Body of pancreas (tissue), 4 donors: ENCODE results near the gene SH2D3C.

Source experiments
- POLR2A ChIP-seq, 3 donors: fragments of 450-650 bp; IDR thresholded peaks; one replicate each; pipeline ENCODE4 v1.6.1; 2016; ENCODE audit warnings: antibody characterized with exemption in 3 of 3, mild to moderate bottlenecking in 2 of 3
- TF ChIP-seq, protein P1 (sequence below), 7 experiments: fragments of 450-650 bp in 4 of 7; fragments of 200-600 bp in 3 of 7; sonication (generic) in 3 of 7; IDR thresholded peaks; one replicate each; pipeline ENCODE4 v1.5.1; 2016 to 2019; ENCODE audit warnings: antibody characterized with exemption in 7 of 7

DNA sequence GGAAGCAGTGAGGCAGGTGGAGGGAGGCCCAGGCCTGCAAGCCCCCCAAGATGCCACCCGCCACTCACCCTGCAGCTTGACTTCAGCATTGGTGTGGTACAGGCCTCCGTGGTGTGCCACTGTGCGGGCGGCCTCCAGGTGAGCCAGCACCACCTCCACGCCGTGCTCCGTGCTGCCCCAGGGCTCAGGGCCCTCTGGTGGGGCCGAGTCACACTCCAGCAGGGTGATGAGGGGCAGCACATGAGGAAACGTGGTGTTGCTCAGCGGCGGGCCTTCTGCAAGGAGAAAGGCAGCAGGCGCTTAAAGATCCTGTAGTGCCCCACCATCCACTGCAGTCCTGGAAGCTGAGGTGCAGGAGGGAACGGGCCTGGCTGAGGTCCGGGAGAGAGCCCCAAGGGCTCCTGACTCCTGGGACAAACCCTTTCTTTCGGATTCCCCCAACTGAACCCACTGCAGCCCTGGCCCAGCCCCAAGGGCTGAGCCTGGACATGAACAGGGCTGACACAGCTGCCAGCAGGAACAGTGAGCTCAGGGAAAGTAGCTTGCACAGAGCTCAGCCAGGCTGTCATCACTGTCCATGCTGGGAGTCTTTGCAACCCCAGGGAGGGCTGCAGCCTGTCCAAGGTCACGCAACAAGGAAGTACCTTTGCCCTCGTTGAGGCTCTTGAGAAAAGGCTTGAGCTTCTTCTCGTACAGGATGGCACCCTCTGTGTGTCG lies 38.7 kb downstream of the SH2D3C start:
- TF ChIP-seq, protein P1, sequence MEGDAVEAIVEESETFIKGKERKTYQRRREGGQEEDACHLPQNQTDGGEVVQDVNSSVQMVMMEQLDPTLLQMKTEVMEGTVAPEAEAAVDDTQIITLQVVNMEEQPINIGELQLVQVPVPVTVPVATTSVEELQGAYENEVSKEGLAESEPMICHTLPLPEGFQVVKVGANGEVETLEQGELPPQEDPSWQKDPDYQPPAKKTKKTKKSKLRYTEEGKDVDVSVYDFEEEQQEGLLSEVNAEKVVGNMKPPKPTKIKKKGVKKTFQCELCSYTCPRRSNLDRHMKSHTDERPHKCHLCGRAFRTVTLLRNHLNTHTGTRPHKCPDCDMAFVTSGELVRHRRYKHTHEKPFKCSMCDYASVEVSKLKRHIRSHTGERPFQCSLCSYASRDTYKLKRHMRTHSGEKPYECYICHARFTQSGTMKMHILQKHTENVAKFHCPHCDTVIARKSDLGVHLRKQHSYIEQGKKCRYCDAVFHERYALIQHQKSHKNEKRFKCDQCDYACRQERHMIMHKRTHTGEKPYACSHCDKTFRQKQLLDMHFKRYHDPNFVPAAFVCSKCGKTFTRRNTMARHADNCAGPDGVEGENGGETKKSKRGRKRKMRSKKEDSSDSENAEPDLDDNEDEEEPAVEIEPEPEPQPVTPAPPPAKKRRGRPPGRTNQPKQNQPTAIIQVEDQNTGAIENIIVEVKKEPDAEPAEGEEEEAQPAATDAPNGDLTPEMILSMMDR (IDR thresholded peaks at IDR 0.05) = no peak
- no peak for TF ChIP-seq POLR2A (IDR thresholded peaks at IDR 0.05)
